GM12878 (cell line): Measurements from ENCODE around the gene LRBA. TPM values are rescaled to one million over a fixed set of nuclear protein-coding genes. Genes with fewer than 3 reads are reported as not detected.

Experiments
- ATAC-seq: fragments of 200-7000 bp; cut with Tn5 transposase; 3 replicates; pipeline ENCODE4 v1.9.1; 2020; ENCODE audit warnings: mild to moderate bottlenecking, moderate library complexity
- BruUV-seq: library from RNA; stranded (reverse); fragments of 400-500 nt; replicated peaks from 2 replicates; lab custom pipeline; 2021; lab: Mats Ljungman, UMichigan
- CTCF ChIA-PET: fragments of 300-600 bp; sonication (Branson Sonifier 250); formaldehyde crosslinking; extraction: SDS; loops from one replicate; lab custom pipeline; 2021; ENCODE audit warnings: inconsistent platforms; lab: Yijun Ruan, JAX
- POLR2A ChIA-PET: fragments of 350-600 bp; formaldehyde crosslinking; extraction: SDS; loops from one replicate; lab custom pipeline; 2021; ENCODE audit warnings: inconsistent platforms; lab: Charles Lee
- RAD21 ChIA-PET: fragments of 300-600 bp; sonication (Branson Sonifier 250); formaldehyde crosslinking; loops from one replicate; lab custom pipeline; 2023; ENCODE audit warnings: antibody characterized with exemption; ENCODE audit not compliant: unreplicated experiment; lab: Charles Lee
- SMC1A ChIA-PET: fragments of 300-600 bp; sonication (Branson Sonifier 250); formaldehyde crosslinking; loops from one replicate; lab custom pipeline; 2023; ENCODE audit not compliant: unreplicated experiment, uncharacterized antibody; lab: Charles Lee
- DNase-seq: peaks from one replicate; pipeline ENCODE4 v3.0.0-alpha.2; 2011; ENCODE audit warnings: low read depth, low spot score
- FAIRE-seq: peaks from 3 replicates; lab custom pipeline; 2011; peaks lifted over from hg19 to GRCh38; lab: Jason Lieb, UNC
- H2AFZ ChIP-seq: 2 replicates; pipeline ENCODE4 v1.6.0; 2011; ENCODE audit warnings: low read depth, low read length, control low read depth; ENCODE audit not compliant: control insufficient read depth
- H3K27ac ChIP-seq: 2 replicates; pipeline ENCODE4 v1.5.1; 2011; ENCODE audit warnings: control low read depth; ENCODE audit not compliant: control insufficient read depth, insufficient read depth
- H3K27me3 ChIP-seq, 2 experiments: replicated peaks in 1 of 2; 2 replicates each; pipeline versions ENCODE4 v1.6.0 to v1.6.1; 2011; ENCODE audit warnings: low read length in 1 of 2; ENCODE audit not compliant: control insufficient read depth in 2 of 2, insufficient read depth in 2 of 2
- H3K36me3 ChIP-seq, 2 experiments: 2 replicates each; pipeline ENCODE4 v1.5.1; 2011; ENCODE audit warnings: low read length in 1 of 2; ENCODE audit not compliant: control insufficient read depth in 2 of 2, insufficient read depth in 2 of 2
- H3K4me1 ChIP-seq: 2 replicates; pipeline ENCODE4 v1.6.1; 2011; ENCODE audit warnings: mild to moderate bottlenecking, low read length, moderate library complexity, mixed read lengths; ENCODE audit not compliant: control insufficient read depth, insufficient read depth
- H3K4me2 ChIP-seq: 2 replicates; pipeline ENCODE4 v1.6.0; 2011; ENCODE audit warnings: control low read depth; ENCODE audit not compliant: control insufficient read depth, insufficient read depth
- H3K4me3 ChIP-seq: fragments of 200-600 bp; sonication (generic); 2 replicates; pipeline ENCODE4 v1.5.1; 2016
- H3K79me2 ChIP-seq: 2 replicates; pipeline ENCODE4 v1.6.0; 2011; ENCODE audit warnings: low read length; ENCODE audit not compliant: control insufficient read depth, insufficient read depth
- H3K9ac ChIP-seq: 2 replicates; pipeline ENCODE4 v1.8.0; 2011; ENCODE audit warnings: low read length, control low read depth, mixed read lengths; ENCODE audit not compliant: control insufficient read depth, insufficient read depth
- H3K9me3 ChIP-seq: replicated peaks from 3 replicates; pipeline ENCODE4 v1.5.1; 2011; ENCODE audit warnings: mild to moderate bottlenecking, low read length; ENCODE audit not compliant: control insufficient read depth, insufficient read depth
- H4K20me1 ChIP-seq: 2 replicates; pipeline ENCODE4 v1.6.0; 2011; ENCODE audit not compliant: control insufficient read depth, insufficient read depth
- HDGF ChIP-seq: fragments of 450-650 bp; IDR thresholded peaks from 2 replicates; pipeline ENCODE4 v1.6.1; 2016; ENCODE audit warnings: antibody characterized with exemption
- HSF1 ChIP-seq: fragments of 150-350 bp; IDR thresholded peaks from 2 replicates; pipeline ENCODE4 v1.6.1; 2014; ENCODE audit warnings: mild to moderate bottlenecking, low read depth, low read length
- KLF5 ChIP-seq: fragments of 450-650 bp; IDR thresholded peaks from 2 replicates; pipeline ENCODE4 v1.6.1; 2014; ENCODE audit warnings: mild to moderate bottlenecking; ENCODE audit not compliant: partially characterized antibody
- MXI1 ChIP-seq: fragments of 150-350 bp; IDR thresholded peaks from 2 replicates; pipeline ENCODE4 v1.6.1; 2011; ENCODE audit warnings: low read depth, mild to moderate bottlenecking, inconsistent platforms, low read length, improper control_type of control experiment
- NR2F1 ChIP-seq: fragments of 450-650 bp; conservative IDR thresholded peaks from 2 replicates; pipeline ENCODE4 v1.6.1; 2017; ENCODE audit warnings: mild to moderate bottlenecking
- NRF1 ChIP-seq: conservative IDR thresholded peaks from 2 replicates; pipeline ENCODE4 v1.6.1; 2011; ENCODE audit warnings: mild to moderate bottlenecking, low read depth, low read length, improper control_type of control experiment
- USF2 ChIP-seq: IDR thresholded peaks from 2 replicates; pipeline ENCODE4 v1.6.1; 2011; ENCODE audit warnings: low read depth, low read length, improper control_type of control experiment, borderline replicate concordance
- WGBS: methylation state at CpG from one replicate; pipeline ENCODE4 v1.1.6; 2016; ENCODE audit warnings: low lambda C conversion rate; ENCODE audit not compliant: insufficient replicate concordance, insufficient coverage; ENCODE audit errors: missing lambda C conversion rate; 5-methylcytosine and 5-hydroxymethylcytosine counted together
- in situ Hi-C: fragments of 300-500 bp; cut with MboI; formaldehyde crosslinking; loops from 9 replicates; pipeline ENCODE4 v1.14.3; 2018; ENCODE audit warnings: mixed read lengths
- intact Hi-C: fragments of 100-400 bp; cut with micrococcal nuclease; formaldehyde crosslinking; loops from one replicate; pipeline ENCODE4 v1.14.2; 2022; ENCODE audit not compliant: unreplicated experiment
- polyA plus RNA-seq, 11 experiments: library from polyadenylated mRNA; depleted of rRNA in 4 of 11; unstranded in 6 of 11; stranded (reverse) in 5 of 11; fragments of >200 nt; fragmentation: Nextera tagmentation in 4 of 11; fragmentation: Illumina TruSeq in 1 of 11; extraction: Ambion mirVana in 4 of 11; extraction: Trizol in 1 of 11; gene quantifications; 1 replicate in 1 of 11; 2 replicates in 10 of 11; pipeline versions ENCODE4 v1.2.1 to v1.2.3, GENCODE V29; 2011 to 2016; ENCODE audit warnings: inconsistent platforms in 2 of 11, missing spikeins in 2 of 11, low read depth in 1 of 11
- total RNA-seq, 4 experiments: library from RNA; depleted of rRNA in 3 of 4; stranded (reverse); fragments of >200 nt in 3 of 4; fragmentation: Illumina TruSeq in 1 of 4; extraction: Trizol in 1 of 4; gene quantifications; 2 replicates each; pipeline versions ENCODE4 v1.2.1 to v1.2.3, GENCODE V29; 2013 to 2021

Gene LRBA
- total and polyA plus RNA-seq, 10 of the 15 experiments (the other 5 are each of a cell fraction or from before 2014, with no cell fraction given): 20.3 to 93.4 (median 55.0) TPM

GRCh38 chr4:150990993-150991392 is 24.1 kb downstream of the LRBA start:
- SMC1A ChIA-PET: no interaction called here
- FAIRE-seq: no peak
- POLR2A ChIA-PET: interaction anchor here (0.7 kb wide), 1 partner anchor 15 kb away, joined by 4 read pairs; no protein-coding TSS in a partner anchor
- BruUV-seq: no TSS peak
- no peak overlapping the region for H3K4me2 ChIP-seq
- no peaks in the 10 kb centered on the region for H4K20me1 ChIP-seq
- H2AFZ ChIP-seq: no peak overlapping the region
- TF ChIP-seq KLF5: no peak
- no peak for TF ChIP-seq NRF1
- no peak for TF ChIP-seq NR2F1
- H3K27ac ChIP-seq: no peak overlapping the region
- no peak for ATAC-seq
- WGBS: 93% methylated on average over 1 of the region's 2 CpGs
- intact Hi-C loops (no loop called here), in situ Hi-C loops (no loop called here)
- no peaks in the 10 kb centered on the region; a peak in 2 of 4 replicates for H3K36me3 ChIP-seq
- H3K4me3 ChIP-seq: no peak overlapping the region
- RAD21 ChIA-PET: no interaction called here
- H3K27me3 ChIP-seq: no peaks in the 10 kb centered on the region
- peaks cover 2% of the 10 kb centered on the region; the same call in 2 of the 3 replicates for H3K9me3 ChIP-seq
- peaks cover 4% of the 10 kb centered on the region for H3K4me1 ChIP-seq
- CTCF ChIA-PET: no interaction called here
- H3K9ac ChIP-seq: no peak overlapping the region
- DNase-seq: no peak
- peaks cover 23% of the 10 kb centered on the region for H3K79me2 ChIP-seq

- peaks cover 8% of the 10 kb centered on the region for H3K4me1 ChIP-seq
- H3K36me3 ChIP-seq: no peaks in the 10 kb centered on the region; a peak in 2 of 4 replicates
- no peaks in the 10 kb centered on the region for H4K20me1 ChIP-seq
- intact Hi-C loops: no loop called here
- peaks cover 22% of the 10 kb centered on the region for H3K79me2 ChIP-seq
- FAIRE-seq (no peak), ATAC-seq (no peak), DNase-seq (no peak)
- H3K4me2 ChIP-seq: no peak overlapping the region
- no TSS peak for BruUV-seq
- TF ChIP-seq HSF1 (no peak), USF2 (no peak), HDGF (no peak), MXI1 (no peak)
- no peak overlapping the region for H3K9ac ChIP-seq
- no peak overlapping the region for H2AFZ ChIP-seq
- H3K27ac ChIP-seq: no peak overlapping the region
- SMC1A ChIA-PET: no interaction called here
- H3K9me3 ChIP-seq: peaks cover 2% of the 10 kb centered on the region; the same call in 2 of the 3 replicates
- POLR2A ChIA-PET: interaction anchor here (0.7 kb wide), 1 partner anchor 15 kb away, joined by 4 read pairs; no protein-coding TSS in a partner anchor
- H3K27me3 ChIP-seq: no peaks in the 10 kb centered on the region
- RAD21 ChIA-PET: no interaction called here
- CTCF ChIA-PET: no interaction called here
- 100% methylated on average over 3 of the region's 3 CpGs for WGBS
- in situ Hi-C loops: no loop called here
- H3K4me3 ChIP-seq: no peak overlapping the region
Observed at GRCh38 chr4:150990250-150990649, 24.8 kb downstream of the LRBA start.
